Left colon (tissue), 2 donors: ENCODE data around the gene HACL1. TPM values are rescaled to one million over a fixed set of nuclear protein-coding genes. Genes with fewer than 3 reads are reported as not detected.

ENCODE experiments used
- ATAC-seq: fragments of 200-7000 bp; cut with Tn5 transposase; one replicate; pipeline ENCODE4 v1.9.1; 2020; ENCODE audit warnings: mild to moderate bottlenecking, moderate library complexity
- DNase-seq, 2 donors: peaks; one replicate each; pipeline ENCODE4 v3.0.0-alpha.2; 2020
- intact Hi-C, 2 donors: fragments of 100-400 bp; cut with DNase I in 1 of 2; cut with micrococcal nuclease in 1 of 2; formaldehyde crosslinking; loops; one replicate each; pipeline versions ENCODE4 v1.11.2 to v1.14.0; 2022; cut with DNase I, micrococcal nuclease
- total RNA-seq, 2 donors: library from RNA; stranded (reverse); fragmentation: NEBNext Ultra II Directional; extraction: Animal tissue kit (Norgen Biotek cat#: 25700); gene quantifications; one replicate each; pipeline ENCODE4 v1.2.1, GENCODE V29; 2021
- donor health status: DM: no; HTN: no; CAD: no.
- donor health status: DM: yes; HTN: yes; CAD: no.

Gene HACL1
- total RNA-seq, 2 donors from 2014 or later = 12.8 to 16.5 TPM

GRCh38 chr3:15592968-15593367, 8.4 kb downstream of the HACL1 start:
- DNase-seq (no peak), ATAC-seq (no peak)
- intact Hi-C loops = no loop called here

GRCh38 chr3:15591928-15592327, 9.4 kb downstream of the HACL1 start:
- no peak for ATAC-seq
- intact Hi-C loops = no loop called here
- no peak for DNase-seq

GRCh38 chr3:15591242-15591641, 10.1 kb downstream of the HACL1 start:
- no peak for DNase-seq
- ATAC-seq = no peak
- intact Hi-C loops = no loop called here

- intact Hi-C loops = no loop called here
- no peak for ATAC-seq
- DNase-seq = no peak
Measured at GRCh38 chr3:15585111-15585845, 16.1 kb downstream of the HACL1 start.

- DNase-seq (no peak), ATAC-seq (no peak)
- intact Hi-C loops = no loop called here
Measured at GRCh38 chr3:15581471-15582394, 19.6 kb downstream of the HACL1 start.

GRCh38 chr3:15579051-15579450, 22.3 kb downstream of the HACL1 start:
- DNase-seq = no peak
- intact Hi-C loops = no loop called here
- ATAC-seq = no peak

GRCh38 chr3:15578289-15578867, 23.0 kb downstream of the HACL1 start:
- ATAC-seq = no peak
- intact Hi-C loops = no loop called here
- DNase-seq = no peak

- intact Hi-C loops = no loop called here
- ATAC-seq (no peak), DNase-seq (no peak)
Measured at GRCh38 chr3:15576475-15576874, 24.9 kb downstream of the HACL1 start.

GRCh38 chr3:15575446-15575845, 25.9 kb downstream of the HACL1 start:
- DNase-seq = no peak
- ATAC-seq = no peak
- intact Hi-C loops = no loop called here

- intact Hi-C loops = loop anchor here in 1 of 2 donors (5.0 kb wide), 1 partner anchor 335 kb away; no protein-coding TSS in a partner anchor
- DNase-seq (no peak), ATAC-seq (no peak)
Measured at GRCh38 chr3:15572138-15572537, 29.2 kb downstream of the HACL1 start.

GRCh38 chr3:15563190-15563589, 38.2 kb downstream of the HACL1 start:
- no peak for ATAC-seq
- intact Hi-C loops = no loop called here
- DNase-seq = no peak

- ATAC-seq (peak; percentile 88), DNase-seq (no peak)
- intact Hi-C loops = no loop called here
Measured at GRCh38 chr3:15562560-15562959, 38.8 kb downstream of the HACL1 start.

GRCh38 chr3:15558581-15558980, 42.8 kb downstream of the HACL1 start:
- no peak for ATAC-seq
- no peak for DNase-seq
- intact Hi-C loops = loop anchor here in 1 of 2 donors (10.0 kb wide), 1 partner anchor 114 kb away; no protein-coding TSS in a partner anchor

- DNase-seq = peak in 1 of 2 donors; percentile 43
- intact Hi-C loops = loop anchor here in 1 of 2 donors (10.0 kb wide), 1 partner anchor 113 kb away; no protein-coding TSS in a partner anchor
- peak; percentile 92 for ATAC-seq
Measured at GRCh38 chr3:15557511-15557946, 43.8 kb downstream of the HACL1 start.

- ATAC-seq (peak; percentile 15), DNase-seq (no peak)
- intact Hi-C loops = loop anchor here in 1 of 2 donors (10.0 kb wide), 1 partner anchor 112 kb away; no protein-coding TSS in a partner anchor
Measured at GRCh38 chr3:15556512-15556911, 44.9 kb downstream of the HACL1 start.

- no peak for ATAC-seq
- DNase-seq = no peak
- intact Hi-C loops = loop anchor here in 1 of 2 donors (10.0 kb wide), 1 partner anchor 109 kb away; no protein-coding TSS in a partner anchor
Measured at GRCh38 chr3:15553749-15554148, 47.6 kb downstream of the HACL1 start.

- intact Hi-C loops = loop anchor here in 1 of 2 donors (10.0 kb wide), 1 partner anchor 107 kb away; no protein-coding TSS in a partner anchor
- ATAC-seq (no peak), DNase-seq (no peak)
Measured at GRCh38 chr3:15551902-15552301, 49.5 kb downstream of the HACL1 start.

- no peak for ATAC-seq
- intact Hi-C loops = loop anchor here in 1 of 2 donors (10.0 kb wide), 1 partner anchor 105 kb away; no protein-coding TSS in a partner anchor
- no peak for DNase-seq
Measured at GRCh38 chr3:15549846-15550245, 51.5 kb downstream of the HACL1 start.

GRCh38 chr3:15542614-15543013, 58.8 kb downstream of the HACL1 start:
- DNase-seq = no peak
- intact Hi-C loops = no loop called here
- no peak for ATAC-seq
